Measurements from ENCODE around the gene MSH5. TPM values are rescaled to one million over a fixed set of nuclear protein-coding genes. Genes with fewer than 3 reads are reported as not detected.

Gene MSH5
- total and polyA plus RNA-seq, 9 of the 15 experiments (the other 6 are each of a cell fraction or from before 2014, with no cell fraction given), result 12.5 to 104 (median 46.6) TPM

GRCh38 chr6:31779908-31780307 lies 40.1 kb downstream of the MSH5 start (continued):
- TF ChIP-seq, protein P1, sequence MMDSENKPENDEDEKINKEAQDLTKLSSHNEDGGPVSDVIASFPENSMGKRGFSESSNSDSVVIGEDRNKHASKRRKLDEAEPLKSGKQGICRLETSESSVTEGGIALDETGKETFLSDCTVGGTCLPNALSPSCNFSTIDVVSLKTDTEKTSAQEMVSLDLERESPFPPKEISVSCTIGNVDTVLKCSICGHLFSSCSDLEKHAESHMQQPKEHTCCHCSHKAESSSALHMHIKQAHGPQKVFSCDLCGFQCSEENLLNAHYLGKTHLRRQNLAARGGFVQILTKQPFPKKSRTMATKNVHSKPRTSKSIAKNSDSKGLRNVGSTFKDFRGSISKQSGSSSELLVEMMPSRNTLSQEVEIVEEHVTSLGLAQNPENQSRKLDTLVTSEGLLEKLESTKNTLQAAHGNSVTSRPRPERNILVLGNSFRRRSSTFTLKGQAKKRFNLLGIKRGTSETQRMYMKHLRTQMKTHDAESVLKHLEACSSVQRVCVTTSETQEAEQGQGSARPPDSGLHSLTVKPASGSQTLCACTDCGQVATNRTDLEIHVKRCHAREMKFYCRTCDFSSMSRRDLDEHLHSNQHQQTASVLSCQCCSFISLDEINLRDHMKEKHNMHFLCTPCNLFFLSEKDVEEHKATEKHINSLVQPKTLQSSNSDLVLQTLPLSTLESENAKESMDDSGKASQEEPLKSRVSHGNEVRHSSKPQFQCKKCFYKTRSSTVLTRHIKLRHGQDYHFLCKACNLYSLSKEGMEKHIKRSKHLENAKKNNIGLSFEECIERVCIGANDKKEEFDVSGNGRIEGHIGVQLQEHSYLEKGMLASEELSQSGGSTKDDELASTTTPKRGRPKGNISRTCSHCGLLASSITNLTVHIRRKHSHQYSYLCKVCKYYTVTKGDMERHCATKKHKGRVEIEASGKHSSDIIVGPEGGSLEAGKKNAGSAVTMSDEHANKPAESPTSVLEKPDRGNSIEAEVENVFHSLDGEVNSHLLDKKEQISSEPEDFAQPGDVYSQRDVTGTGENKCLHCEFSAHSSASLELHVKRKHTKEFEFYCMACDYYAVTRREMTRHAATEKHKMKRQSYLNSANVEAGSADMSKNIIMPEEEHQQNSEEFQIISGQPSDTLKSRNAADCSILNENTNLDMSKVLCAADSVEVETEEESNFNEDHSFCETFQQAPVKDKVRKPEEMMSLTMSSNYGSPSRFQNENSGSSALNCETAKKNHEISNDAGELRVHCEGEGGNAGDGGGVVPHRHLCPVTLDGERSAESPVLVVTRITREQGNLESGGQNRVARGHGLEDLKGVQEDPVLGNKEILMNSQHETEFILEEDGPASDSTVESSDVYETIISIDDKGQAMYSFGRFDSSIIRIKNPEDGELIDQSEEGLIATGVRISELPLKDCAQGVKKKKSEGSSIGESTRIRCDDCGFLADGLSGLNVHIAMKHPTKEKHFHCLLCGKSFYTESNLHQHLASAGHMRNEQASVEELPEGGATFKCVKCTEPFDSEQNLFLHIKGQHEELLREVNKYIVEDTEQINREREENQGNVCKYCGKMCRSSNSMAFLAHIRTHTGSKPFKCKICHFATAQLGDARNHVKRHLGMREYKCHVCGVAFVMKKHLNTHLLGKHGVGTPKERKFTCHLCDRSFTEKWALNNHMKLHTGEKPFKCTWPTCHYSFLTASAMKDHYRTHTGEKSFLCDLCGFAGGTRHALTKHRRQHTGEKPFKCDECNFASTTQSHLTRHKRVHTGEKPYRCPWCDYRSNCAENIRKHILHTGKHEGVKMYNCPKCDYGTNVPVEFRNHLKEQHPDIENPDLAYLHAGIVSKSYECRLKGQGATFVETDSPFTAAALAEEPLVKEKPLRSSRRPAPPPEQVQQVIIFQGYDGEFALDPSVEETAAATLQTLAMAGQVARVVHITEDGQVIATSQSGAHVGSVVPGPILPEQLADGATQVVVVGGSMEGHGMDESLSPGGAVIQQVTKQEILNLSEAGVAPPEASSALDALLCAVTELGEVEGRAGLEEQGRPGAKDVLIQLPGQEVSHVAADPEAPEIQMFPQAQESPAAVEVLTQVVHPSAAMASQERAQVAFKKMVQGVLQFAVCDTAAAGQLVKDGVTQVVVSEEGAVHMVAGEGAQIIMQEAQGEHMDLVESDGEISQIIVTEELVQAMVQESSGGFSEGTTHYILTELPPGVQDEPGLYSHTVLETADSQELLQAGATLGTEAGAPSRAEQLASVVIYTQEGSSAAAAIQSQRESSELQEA (IDR thresholded peaks at IDR 0.05; ENCODE audit: low read depth), result no peak
- TF ChIP-seq CBX3 (IDR thresholded peaks at IDR 0.05; ENCODE audit: borderline replicate concordance in 1 of 2, low read length in 2 of 2) (no peak), ZNF121 (CRISPR knock-in tag; conservative IDR thresholded peaks at IDR 0.05) (no peak), POLR2G (IDR thresholded peaks at IDR 0.05; ENCODE audit: low read depth, low read length) (peak; percentile 56), ZBTB1 (CRISPR knock-in tag; IDR thresholded peaks at IDR 0.05; ENCODE audit: borderline replicate concordance, low read depth) (0 out of 2 replicates have a peak, but pooled peaks have one; percentile 13), MCM3 (IDR thresholded peaks at IDR 0.05) (no peak), ZNF12 (CRISPR knock-in tag; IDR thresholded peaks at IDR 0.05) (no peak), GATA2 (CRISPR knock-in tag; IDR thresholded peaks at IDR 0.05) (no peak), GABPB1 (CRISPR knock-in tag; IDR thresholded peaks at IDR 0.05) (0 out of 2 replicates have a peak, but pooled peaks have one; percentile 35), TFAP4 (CRISPR knock-in tag; IDR thresholded peaks at IDR 0.05; ENCODE audit: borderline replicate concordance) (peak; percentile 20; the same call in 1 of the 2 replicates), ZNF217 (CRISPR knock-in tag; IDR thresholded peaks at IDR 0.05) (no peak)
